IPS-NIHi11 (cell line): ENCODE data around the gene ACSM3.

Experiments
- DNase-seq: peaks from one replicate; pipeline ENCODE4 v3.0.0; 2012; ENCODE audit warnings: mixed read lengths, low spot score

ACSM3 gene

GRCh38 chr16:20806168-20807050 is 42.6 kb downstream of the ACSM3 start, which contains the start of the genes ERI2 and REXO5:
TSS of gene ERI2 (minus strand) at chr16:20806472. CDS start at chr16:20806430, 42 bp downstream.
TSS of gene REXO5 (plus strand) at chr16:20806527. CDS start at chr16:20806954, 427 bp downstream.
- peak; percentile 91 for DNase-seq

- no peak for DNase-seq
Observed at GRCh38 chr16:20807862-20808261, 44.0 kb downstream of the ACSM3 start.

- no peak for DNase-seq
Observed at GRCh38 chr16:20811889-20812439, 48.1 kb downstream of the ACSM3 start.

GRCh38 chr16:20812510-20812909 is 48.7 kb downstream of the ACSM3 start:
- no peak for DNase-seq

GRCh38 chr16:20814784-20815183 is 51.0 kb downstream of the ACSM3 start:
- no peak for DNase-seq

GRCh38 chr16:20818929-20819585 is 55.2 kb downstream of the ACSM3 start:
- no peak for DNase-seq

GRCh38 chr16:20821682-20822081 is 57.9 kb downstream of the ACSM3 start:
- no peak for DNase-seq

GRCh38 chr16:20822521-20823325 is 58.9 kb downstream of the ACSM3 start:
- no peak for DNase-seq

- DNase-seq = no peak
Observed at GRCh38 chr16:20826039-20826566, 62.3 kb downstream of the ACSM3 start.

- DNase-seq = no peak
Observed at GRCh38 chr16:20829536-20829935, 65.7 kb downstream of the ACSM3 start.

GRCh38 chr16:20830372-20830771 is 66.6 kb downstream of the ACSM3 start:
- no peak for DNase-seq

GRCh38 chr16:20833086-20833485 is 69.3 kb downstream of the ACSM3 start:
- DNase-seq = no peak

- no peak for DNase-seq
Observed at GRCh38 chr16:20838240-20838639, 74.4 kb downstream of the ACSM3 start.

- no peak for DNase-seq
Observed at GRCh38 chr16:20839504-20839903, 75.7 kb downstream of the ACSM3 start.

GRCh38 chr16:20844054-20844453 is 80.2 kb downstream of the ACSM3 start:
- DNase-seq = no peak

GRCh38 chr16:20844588-20844987 is 80.8 kb downstream of the ACSM3 start:
- DNase-seq = no peak

GRCh38 chr16:20846030-20846429 is 82.2 kb downstream of the ACSM3 start:
- no peak for DNase-seq

- DNase-seq = no peak
Observed at GRCh38 chr16:20846551-20846950, 82.7 kb downstream of the ACSM3 start.
